ENCODE results near the gene SPTBN5. TPM values are rescaled to one million over a fixed set of nuclear protein-coding genes. Genes with fewer than 3 reads are reported as not detected.

Gene SPTBN5
- total RNA-seq, 1 experiment from 2014 or later = 0.96 TPM

GRCh38 chr15:41918506-41919126 is 24.8 kb upstream of the SPTBN5 start:
- TF ChIP-seq CBX3 (IDR thresholded peaks at IDR 0.05; ENCODE audit: low read depth) (no peak), SRF (IDR thresholded peaks at IDR 0.05; ENCODE audit: low read depth) (no peak), TCF7L2 (IDR thresholded peaks at IDR 0.05; ENCODE audit: borderline replicate concordance, extremely low read depth, insufficient read depth, insufficient read length) (no peak), SP1 (IDR thresholded peaks at IDR 0.05; ENCODE audit: low read depth) (no peak), RAD21 (IDR thresholded peaks at IDR 0.05; ENCODE audit: low read depth) (no peak), MAX (IDR thresholded peaks at IDR 0.05) (no peak), EZH2 (IDR thresholded peaks at IDR 0.05) (no peak), ATF3 (IDR thresholded peaks at IDR 0.05) (no peak), ZFX (IDR thresholded peaks at IDR 0.05) (no peak)
- Histone ChIP-seq H3K9me2 (ENCODE audit: insufficient read depth) (no peaks in the 10 kb centered on the region), H3K79me2 (ENCODE audit: insufficient read depth, low read length) (peaks cover 22% of the 10 kb centered on the region; the same call in 1 of the 2 replicates), H3K4me2 (ENCODE audit: low read length) (no peak overlapping the region), H3K9me3 (ENCODE audit: control insufficient read depth in 1 of 2, insufficient read depth in 1 of 2, low read depth in 1 of 2, low read length in 2 of 2) (no peaks in the 10 kb centered on the region), H3K27ac (ENCODE audit: low read depth, low read length) (no peak overlapping the region), H3K4me3 (replicated peaks in 1 of 2; ENCODE audit: low read depth in 1 of 2, low read length in 2 of 2) (no peak overlapping the region), H3K36me3 (ENCODE audit: control insufficient read depth in 1 of 2, insufficient read depth in 2 of 2, low read length in 2 of 2) (peaks cover 2 to 34% of the 10 kb centered on the region in 2 experiments; a peak in 2 of 4 replicates), H3K9ac (ENCODE audit: low read length) (peak overlapping the region; percentile 51; the same call in 1 of the 2 replicates), H4K20me1 (ENCODE audit: insufficient read depth) (no peaks in the 10 kb centered on the region), H3K4me1 (ENCODE audit: control insufficient read depth in 1 of 2, insufficient read depth in 2 of 2, low read length in 2 of 2) (peaks cover 11 to 26% of the 10 kb centered on the region in 2 experiments), H2AFZ (ENCODE audit: low read depth, low read length, poor library complexity, severe bottlenecking) (no peak overlapping the region), H3K27me3 (ENCODE audit: insufficient read depth, low read length) (no peaks in the 10 kb centered on the region)
- no peak for DNase-seq (ENCODE audit: low read depth, low spot score)
- ChIA-PET CTCF (no interaction called here), POLR2A (interaction anchor here (1.1 kb wide), 1 partner anchor 16 kb away, joined by 3 read pairs; no protein-coding TSS in a partner anchor), RAD21 (ENCODE audit: low non-redundant PET in 1 of 2, low total read pairs in 2 of 2, uncharacterized antibody in 2 of 2, unreplicated experiment in 2 of 2) (no interaction called here)
- no peak for ATAC-seq
- no TSS peak for BruUV-seq (replicated peaks)
- intact Hi-C loops (cut with micrococcal nuclease) = no loop called here

Data from HCT116 (cell line).